ENCODE results near the gene OR1K1.

The OR1K1 gene

GRCh38 chr9:122800066-122801060, at the start of gene OR1K1:
Gene OR1K1, plus strand, starts transcription at chr9:122800123. Its CDS starts 0 bp downstream, at chr9:122800123.
- ATAC-seq (no peak), DNase-seq (no peak)
- no peaks in the 10 kb centered on the region for H3K4me1 Mint-ChIP-seq
- no peaks in the 10 kb centered on the region for H3K9me3 Mint-ChIP-seq
- no peaks in the 10 kb centered on the region for H3K27me3 Mint-ChIP-seq
- no peak within 1 kb of the TSS for H3K27ac Mint-ChIP-seq
- no peak within 1 kb of the TSS for H3K4me3 Mint-ChIP-seq

- Mint-ChIP-seq H3K4me1 (no peaks in the 10 kb centered on the region), H3K27me3 (no peaks in the 10 kb centered on the region), H3K9me3 (peaks cover 32 to 33% of the 10 kb centered on the region in 2 donors), H3K4me3 (no peak overlapping the region), H3K27ac (no peak overlapping the region)
- ATAC-seq (no peak), DNase-seq (no peak)
These were observed 45.1 kb upstream of the OR1K1 start for GRCh38 chr9:122754825-122755224.

GRCh38 chr9:122767817-122768216, 32.1 kb upstream of the OR1K1 start:
- Mint-ChIP-seq H3K27ac (no peak overlapping the region), H3K4me1 (no peaks in the 10 kb centered on the region), H3K4me3 (no peak overlapping the region), H3K27me3 (no peaks in the 10 kb centered on the region), H3K9me3 (peaks cover 27 to 50% of the 10 kb centered on the region in 2 donors)
- ATAC-seq (no peak), DNase-seq (no peak)

- no peaks in the 10 kb centered on the region for H3K4me1 Mint-ChIP-seq
- H3K27ac Mint-ChIP-seq = no peak overlapping the region
- H3K4me3 Mint-ChIP-seq = no peak overlapping the region
- no peak for ATAC-seq
- DNase-seq = no peak
- H3K27me3 Mint-ChIP-seq = no peaks in the 10 kb centered on the region
- H3K9me3 Mint-ChIP-seq = peaks cover 6 to 18% of the 10 kb centered on the region in 2 donors
These were observed 22.9 kb upstream of the OR1K1 start for GRCh38 chr9:122777052-122777451.

DNA sequence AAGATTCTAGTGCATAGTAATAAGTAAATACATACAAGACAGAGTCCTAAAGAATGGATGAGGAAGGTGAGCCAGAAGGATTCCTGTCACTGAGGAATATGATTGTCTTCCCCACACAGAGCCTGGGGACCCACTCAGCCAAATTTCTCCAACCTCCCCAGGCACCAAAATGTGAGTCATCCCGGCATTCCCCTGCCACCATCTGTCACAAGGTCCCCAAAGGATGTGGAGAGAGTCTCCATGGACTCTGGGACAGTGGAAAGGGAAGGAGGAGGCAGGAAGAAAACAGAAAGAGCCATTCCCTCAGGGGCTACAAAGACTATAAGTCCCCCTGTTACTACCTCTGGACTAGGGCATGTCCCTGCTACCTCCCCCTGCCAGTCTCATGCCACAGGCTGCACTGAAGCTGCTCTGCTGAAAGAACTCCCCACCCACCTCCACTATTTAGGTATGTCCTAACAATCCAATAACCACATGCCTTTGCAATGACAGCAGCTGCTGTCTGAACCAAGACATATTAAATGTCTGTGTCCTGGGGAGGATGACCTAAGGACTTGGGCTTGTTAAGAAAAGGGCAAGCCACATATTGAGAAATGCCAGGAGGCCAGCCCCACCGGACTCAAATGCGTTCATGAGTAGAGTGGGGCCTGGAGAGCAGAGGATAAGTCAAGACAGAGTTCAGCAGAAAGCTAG, 21.8 kb upstream of the OR1K1 start:
- Mint-ChIP-seq H3K4me3 (no peak overlapping the region), H3K27ac (no peak overlapping the region), H3K27me3 (no peaks in the 10 kb centered on the region), H3K4me1 (no peaks in the 10 kb centered on the region), H3K9me3 (peaks cover 0 to 8% of the 10 kb centered on the region in 2 donors)
- no peak for ATAC-seq
- no peak for DNase-seq

DNA sequence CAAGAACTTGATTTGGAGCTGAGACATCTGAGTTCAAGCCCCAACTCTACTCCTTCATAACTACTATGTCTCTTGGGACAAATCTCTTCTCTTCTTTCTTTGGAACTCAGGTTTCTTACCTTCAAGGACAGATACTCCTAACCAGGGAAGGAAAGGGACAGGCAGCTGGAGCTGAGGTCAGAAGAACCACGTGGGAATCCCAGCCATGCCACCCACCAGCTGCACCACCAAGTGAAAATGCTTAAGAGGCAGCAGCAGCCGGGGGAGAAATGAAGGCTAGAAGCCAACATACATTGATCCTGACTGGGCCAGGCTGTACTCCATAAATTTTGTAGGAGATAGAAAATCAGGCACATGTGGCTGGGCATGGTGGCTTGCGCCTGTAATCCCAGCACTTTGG, 20.7 kb upstream of the OR1K1 start:
- DNase-seq (no peak), ATAC-seq (no peak)
- H3K27me3 Mint-ChIP-seq = no peaks in the 10 kb centered on the region
- no peak overlapping the region for H3K4me3 Mint-ChIP-seq
- no peaks in the 10 kb centered on the region for H3K9me3 Mint-ChIP-seq
- no peak overlapping the region for H3K27ac Mint-ChIP-seq
- no peaks in the 10 kb centered on the region for H3K4me1 Mint-ChIP-seq

DNA sequence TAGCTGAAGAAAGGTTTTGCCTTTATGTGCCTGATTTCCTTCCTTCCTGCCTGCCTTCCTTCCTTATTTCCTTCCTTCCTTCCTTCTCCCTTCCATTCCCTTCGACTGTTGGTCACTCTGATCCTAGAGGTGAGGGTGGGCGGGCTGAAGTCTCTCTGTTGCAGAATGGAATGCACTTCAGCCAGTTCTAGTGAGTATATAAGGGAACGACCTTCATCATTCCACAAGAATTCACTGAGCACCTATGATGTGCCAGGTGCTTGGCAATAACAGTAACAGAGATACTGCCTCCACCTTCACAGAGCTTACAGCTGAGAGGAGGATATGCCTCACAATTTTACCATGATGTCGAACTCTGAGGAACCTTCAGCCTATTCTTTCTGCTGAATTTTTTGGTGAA, 19.9 kb upstream of the OR1K1 start:
- Mint-ChIP-seq H3K9me3 (no peaks in the 10 kb centered on the region), H3K27me3 (no peaks in the 10 kb centered on the region), H3K27ac (no peak overlapping the region), H3K4me3 (no peak overlapping the region), H3K4me1 (no peaks in the 10 kb centered on the region)
- no peak for DNase-seq
- ATAC-seq = no peak

DNA sequence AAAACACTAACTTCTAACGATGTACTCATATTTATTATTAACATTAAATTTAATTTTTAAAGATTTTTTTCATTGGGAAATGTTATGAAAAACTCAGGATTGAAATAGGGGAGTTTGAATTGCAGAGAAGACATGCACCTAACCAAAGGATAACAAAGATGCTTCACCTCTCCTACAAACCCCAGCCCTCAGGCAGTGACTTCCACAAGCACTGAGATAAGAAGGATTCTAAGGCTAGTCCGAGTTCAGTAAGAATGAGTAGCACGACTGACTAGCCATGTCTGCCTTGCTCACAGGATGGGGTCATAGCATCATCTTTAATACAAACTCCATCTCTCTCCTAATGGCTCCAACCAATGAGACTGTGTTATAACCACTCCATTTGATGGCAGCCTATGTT, 18.3 kb upstream of the OR1K1 start:
- H3K9me3 Mint-ChIP-seq = no peaks in the 10 kb centered on the region
- H3K4me3 Mint-ChIP-seq = no peak overlapping the region
- H3K4me1 Mint-ChIP-seq = no peaks in the 10 kb centered on the region
- H3K27me3 Mint-ChIP-seq = no peaks in the 10 kb centered on the region
- no peak overlapping the region for H3K27ac Mint-ChIP-seq
- ATAC-seq (no peak), DNase-seq (no peak)

GRCh38 chr9:122785269-122785668, 14.7 kb upstream of the OR1K1 start:
- DNase-seq = no peak
- Mint-ChIP-seq H3K4me3 (no peak overlapping the region), H3K9me3 (no peaks in the 10 kb centered on the region), H3K27me3 (no peaks in the 10 kb centered on the region), H3K27ac (no peak overlapping the region), H3K4me1 (no peaks in the 10 kb centered on the region)
- no peak for ATAC-seq

GRCh38 chr9:122786338-122786737, 13.6 kb upstream of the OR1K1 start:
- ATAC-seq = no peak
- no peaks in the 10 kb centered on the region for H3K4me1 Mint-ChIP-seq

GRCh38 chr9:122788831-122789230, 11.1 kb upstream of the OR1K1 start, which contains the start of gene OR5C1:
Gene OR5C1, plus strand, starts transcription at chr9:122788933. Its CDS starts 0 bp downstream, at chr9:122788933.
- Mint-ChIP-seq H3K4me1 (no peaks in the 10 kb centered on the region), H3K4me3 (no peak within 1 kb of the TSS), H3K9me3 (no peaks in the 10 kb centered on the region), H3K27me3 (no peaks in the 10 kb centered on the region), H3K27ac (peak within 1 kb of the TSS in 1 of 2 donors; percentile 30)
- ATAC-seq (no peak), DNase-seq (no peak)

More at GRCh38 chr9:122786338-122786737, 13.6 kb upstream of the OR1K1 start:
- Mint-ChIP-seq H3K4me3 (no peak overlapping the region), H3K9me3 (no peaks in the 10 kb centered on the region), H3K27me3 (no peaks in the 10 kb centered on the region), H3K27ac (no peak overlapping the region)
- no peak for DNase-seq

DNA sequence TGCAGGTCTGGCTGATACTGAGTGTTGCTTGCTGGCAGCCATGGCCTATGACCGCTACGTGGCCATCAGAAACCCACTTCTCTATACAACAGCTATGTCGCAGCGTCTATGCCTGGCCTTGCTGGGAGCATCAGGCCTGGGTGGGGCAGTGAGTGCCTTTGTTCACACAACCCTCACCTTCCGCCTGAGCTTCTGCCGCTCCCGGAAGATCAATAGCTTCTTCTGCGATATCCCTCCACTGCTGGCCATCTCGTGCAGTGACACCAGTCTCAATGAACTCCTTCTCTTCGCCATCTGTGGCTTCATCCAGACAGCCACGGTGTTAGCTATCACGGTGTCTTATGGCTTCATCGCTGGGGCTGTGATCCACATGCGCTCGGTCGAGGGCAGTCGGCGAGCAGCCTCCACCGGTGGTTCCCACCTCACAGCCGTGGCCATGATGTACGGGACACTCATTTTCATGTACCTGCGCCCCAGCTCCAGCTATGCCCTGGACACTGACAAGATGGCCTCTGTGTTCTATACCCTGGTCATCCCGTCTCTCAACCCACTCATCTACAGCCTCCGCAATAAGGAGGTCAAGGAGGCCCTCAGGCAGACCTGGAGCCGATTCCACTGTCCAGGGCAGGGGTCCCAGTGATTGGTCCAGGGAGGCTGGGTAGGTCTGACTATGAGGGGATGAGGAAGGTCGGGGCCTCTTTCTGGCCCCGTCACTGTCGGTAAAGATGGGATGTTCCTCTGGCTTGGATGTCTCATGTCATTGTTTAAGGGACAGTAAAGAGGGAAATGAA, 10.5 kb upstream of the OR1K1 start:
- H3K27ac Mint-ChIP-seq = no peak overlapping the region
- H3K9me3 Mint-ChIP-seq = no peaks in the 10 kb centered on the region
- no peak overlapping the region for H3K4me3 Mint-ChIP-seq
- DNase-seq = no peak
- no peaks in the 10 kb centered on the region for H3K27me3 Mint-ChIP-seq
- H3K4me1 Mint-ChIP-seq = no peaks in the 10 kb centered on the region
- no peak for ATAC-seq

DNA sequence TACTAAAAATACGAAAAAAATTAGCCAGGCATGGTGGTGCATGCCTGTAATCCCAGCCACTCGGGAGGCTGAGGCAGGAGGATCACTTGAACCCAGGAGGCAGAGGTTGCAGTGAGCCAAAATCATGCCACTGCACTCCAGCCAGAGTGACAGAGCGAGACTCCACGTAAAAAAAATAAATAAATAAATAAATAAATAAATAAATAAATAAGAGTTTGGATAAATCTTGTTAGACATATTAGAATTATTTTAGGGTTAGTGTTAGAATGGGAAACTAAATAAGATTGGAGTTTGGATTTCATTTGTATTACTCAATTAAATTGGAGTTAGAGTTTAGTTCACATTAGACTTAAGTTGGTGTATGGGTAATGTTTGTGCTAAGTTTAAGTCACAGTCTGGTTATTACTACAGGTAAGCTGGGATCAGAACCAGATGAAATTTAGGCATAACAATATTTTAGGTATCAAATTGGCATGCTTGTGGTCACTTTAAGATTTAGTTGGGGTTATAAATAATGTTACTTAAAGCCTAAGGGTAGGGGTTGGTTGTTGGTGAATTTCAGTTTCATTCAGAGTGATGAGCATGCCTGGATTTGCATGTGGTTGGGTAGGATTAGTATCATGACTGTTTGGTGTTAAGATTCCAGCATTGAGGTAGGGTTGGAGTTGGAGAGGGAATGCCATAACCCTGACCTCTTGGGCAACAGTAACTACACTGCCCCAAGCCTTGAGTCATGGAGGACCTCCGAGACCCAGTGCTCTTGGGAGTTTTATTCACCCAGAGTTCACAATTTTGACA, 7.9 kb upstream of the OR1K1 start:
- H3K27me3 Mint-ChIP-seq = no peaks in the 10 kb centered on the region
- H3K4me3 Mint-ChIP-seq = no peak overlapping the region
- no peak for ATAC-seq
- H3K27ac Mint-ChIP-seq = peak overlapping the region in 1 of 2 donors; percentile 36
- H3K9me3 Mint-ChIP-seq = no peaks in the 10 kb centered on the region
- no peaks in the 10 kb centered on the region for H3K4me1 Mint-ChIP-seq
- no peak for DNase-seq

DNA sequence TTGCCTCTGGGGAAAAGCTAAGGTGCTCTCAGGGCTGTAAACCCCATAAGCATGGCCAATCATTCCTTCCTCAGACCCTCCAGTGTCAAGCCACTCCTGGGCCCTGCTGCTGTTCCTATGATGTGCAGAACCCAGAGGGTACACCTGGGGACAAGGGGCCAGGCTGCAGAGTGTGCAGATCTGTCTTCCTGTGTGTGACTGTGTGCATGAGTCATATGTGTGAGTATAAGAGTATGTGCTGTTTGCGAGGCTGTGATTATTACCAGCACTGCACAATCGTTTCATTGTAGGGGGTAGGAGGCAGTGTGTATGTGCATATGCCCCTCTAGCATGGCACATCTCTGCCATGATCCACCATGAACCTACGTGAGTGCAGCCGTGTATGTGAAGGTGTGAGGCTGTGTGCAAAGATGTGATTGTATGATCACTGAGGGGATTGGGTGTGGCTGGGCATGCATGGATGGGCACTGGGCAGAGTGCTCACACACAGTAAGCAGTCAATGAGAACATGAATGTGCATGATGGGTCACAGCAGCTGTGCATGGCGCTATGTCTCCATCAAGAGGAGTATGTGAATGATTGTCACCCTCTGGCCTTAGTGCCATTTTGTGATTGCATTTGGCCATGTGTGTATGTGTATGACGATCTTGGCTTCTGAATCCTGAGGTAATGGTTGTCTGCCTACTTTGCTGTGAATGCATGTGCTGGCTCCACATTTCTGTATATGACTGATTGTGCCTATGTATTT, 2.4 kb upstream of the OR1K1 start:
- H3K27me3 Mint-ChIP-seq = no peaks in the 10 kb centered on the region
- no peak overlapping the region for H3K4me3 Mint-ChIP-seq
- DNase-seq (no peak), ATAC-seq (peak; percentile 35)
- H3K27ac Mint-ChIP-seq = no peak overlapping the region
- no peaks in the 10 kb centered on the region for H3K4me1 Mint-ChIP-seq
- no peaks in the 10 kb centered on the region for H3K9me3 Mint-ChIP-seq

Measured in stimulated activated naive CD8-positive, alpha-beta T cell treated with anti-CD3 and anti-CD28 coated beads, Interleukin-15, amount 100 ng/mL, for 72 hours (primary cell).